ENCODE data around the gene MRPL27. TPM values are rescaled to one million over a fixed set of nuclear protein-coding genes. Genes with fewer than 3 reads are reported as not detected.

The MRPL27 gene
- 54.0 TPM for total RNA-seq
- 227 TPM for polyA plus RNA-seq (ENCODE audit: insufficient read depth, low read depth, low replicate concordance)
- long read RNA-seq, donor 1, transcript MRPL27-201 (4 exons, 716 nt): major isoform, 34 of 43 reads
- long read RNA-seq, donor 1, partial matches to known transcripts: 6 of 43 reads
- long read RNA-seq, donor 1, other reads (novel, unspliced or antisense): 0 of 43 reads
- long read RNA-seq, donor 2, transcript MRPL27-201 (4 exons, 716 nt): major isoform, 42 of 60 reads
- long read RNA-seq, donor 2, partial matches to known transcripts: 15 of 60 reads
- long read RNA-seq, donor 2, other reads (novel, unspliced or antisense): 0 of 60 reads
- long read RNA-seq, donor 3, transcript MRPL27-201 (4 exons, 716 nt): major isoform, 63 of 74 reads
- long read RNA-seq, donor 3, partial matches to known transcripts: 6 of 74 reads
- long read RNA-seq, donor 3, other reads (novel, unspliced or antisense): 0 of 74 reads
- long read RNA-seq, donor 4, transcript MRPL27-201 (4 exons, 716 nt): major isoform, 32 of 47 reads
- long read RNA-seq, donor 4, partial matches to known transcripts: 15 of 47 reads
- long read RNA-seq, donor 4, other reads (novel, unspliced or antisense): 0 of 47 reads
- long read RNA-seq, donor 5, partial matches to known transcripts: 0 of 3 reads
- long read RNA-seq, donor 5, other reads (novel, unspliced or antisense): 0 of 3 reads
- long read RNA-seq, donor 6, transcript MRPL27-201 (4 exons, 716 nt): major isoform, 131 of 168 reads
- long read RNA-seq, donor 6, partial matches to known transcripts: 37 of 168 reads
- long read RNA-seq, donor 6, other reads (novel, unspliced or antisense): 0 of 168 reads
- long read RNA-seq, donor 7, transcript MRPL27-201 (4 exons, 716 nt): major isoform, 28 of 36 reads
- long read RNA-seq, donor 7, partial matches to known transcripts: 3 of 36 reads
- long read RNA-seq, donor 7, other reads (novel, unspliced or antisense): 4 of 36 reads
- long read RNA-seq, donor 8, transcript MRPL27-202 (3 exons, 2,441 nt): minor isoform, 6 of 73 reads
- long read RNA-seq, donor 8, transcript MRPL27-201 (4 exons, 716 nt): major isoform, 45 of 73 reads
- long read RNA-seq, donor 8, partial matches to known transcripts: 18 of 73 reads
- long read RNA-seq, donor 8, other reads (novel, unspliced or antisense): 0 of 73 reads
- long read RNA-seq, donor 9, transcript MRPL27-201 (4 exons, 716 nt): major isoform, 38 of 58 reads
- long read RNA-seq, donor 9, partial matches to known transcripts: 20 of 58 reads
- long read RNA-seq, donor 9, other reads (novel, unspliced or antisense): 0 of 58 reads
- long read RNA-seq, donor 10, transcript MRPL27-202 (3 exons, 2,441 nt): minor isoform, 7 of 45 reads
- long read RNA-seq, donor 10, transcript MRPL27-201 (4 exons, 716 nt): major isoform, 31 of 45 reads
- long read RNA-seq, donor 10, partial matches to known transcripts: 6 of 45 reads
- long read RNA-seq, donor 10, other reads (novel, unspliced or antisense): 0 of 45 reads

DNA sequence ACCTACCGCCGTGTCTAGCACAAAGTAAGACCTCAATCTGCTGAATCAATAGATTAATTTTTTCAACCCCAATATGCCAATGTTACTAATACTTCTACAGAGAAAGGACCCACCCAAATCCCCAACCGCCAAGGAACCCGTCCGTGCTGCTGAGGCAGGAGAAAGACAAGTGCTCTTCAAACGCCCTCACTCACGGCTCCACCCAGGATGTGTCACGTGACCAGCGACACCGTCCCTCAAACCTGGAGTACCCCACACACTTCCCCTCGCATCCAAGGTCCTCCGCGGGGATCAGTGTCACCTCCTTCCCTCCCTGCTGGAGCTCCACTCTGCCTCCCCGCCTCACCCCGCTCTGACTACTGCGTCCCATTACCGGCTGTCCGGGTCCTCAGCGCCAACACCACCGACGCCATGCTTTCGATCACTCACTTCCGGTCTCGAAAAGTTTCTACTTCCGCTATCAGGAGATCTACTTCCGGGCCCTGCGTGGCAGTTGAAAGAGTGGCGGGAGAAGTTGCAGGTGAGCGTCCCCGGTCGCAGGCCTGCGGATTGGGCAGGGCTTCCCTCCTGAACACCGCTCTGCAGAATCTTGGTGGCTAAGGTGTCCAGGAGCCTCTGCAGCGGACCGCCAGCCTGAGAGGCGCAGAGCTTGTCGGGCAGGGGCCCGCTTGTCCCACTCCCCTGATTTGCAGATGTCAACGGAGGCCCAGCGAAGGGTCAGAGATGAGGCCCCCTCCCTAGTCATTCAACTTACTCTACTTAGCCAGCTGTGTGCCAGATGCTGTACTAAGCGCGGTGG is at the start of gene MRPL27, which contains the start of gene EME1:
Gene MRPL27 (minus strand): TSS at position 427 of the 799 bp plus-strand sequence. CDS start 14 bp downstream, at position 413.
Gene EME1 (plus strand): TSS at position 472 of the 799 bp plus-strand sequence. CDS start 1,980 bp downstream, outside the sequence.
- H3K4me1 ChIP-seq (ENCODE audit: control insufficient read depth in 2 of 3, insufficient read depth in 2 of 3, low read depth in 1 of 3, low read length in 3 of 3): peaks cover 0 to 6% (median 4%) of the 10 kb centered on the region in 3 donors
- DNase-seq: peak; percentile 90 to 97 (median 93)
- H3K27ac ChIP-seq (ENCODE audit: low read depth in 2 of 2, low read length in 2 of 2): peak within 1 kb of the TSS; percentile 92 to 98
- H3K4me3 ChIP-seq (ENCODE audit: low read length in 3 of 3): peak within 1 kb of the TSS; percentile 85 to 100 (median 99)
- peaks cover 5 to 26% (median 20%) of the 10 kb centered on the region in 3 donors for H3K36me3 ChIP-seq (ENCODE audit: control insufficient read depth in 2 of 3, insufficient read depth in 3 of 3, low read length in 3 of 3)
- peak within 1 kb of the TSS; percentile 77 to 98 (median 97) for H3K9ac ChIP-seq (ENCODE audit: low read length in 3 of 3)
- TF ChIP-seq, protein P1, sequence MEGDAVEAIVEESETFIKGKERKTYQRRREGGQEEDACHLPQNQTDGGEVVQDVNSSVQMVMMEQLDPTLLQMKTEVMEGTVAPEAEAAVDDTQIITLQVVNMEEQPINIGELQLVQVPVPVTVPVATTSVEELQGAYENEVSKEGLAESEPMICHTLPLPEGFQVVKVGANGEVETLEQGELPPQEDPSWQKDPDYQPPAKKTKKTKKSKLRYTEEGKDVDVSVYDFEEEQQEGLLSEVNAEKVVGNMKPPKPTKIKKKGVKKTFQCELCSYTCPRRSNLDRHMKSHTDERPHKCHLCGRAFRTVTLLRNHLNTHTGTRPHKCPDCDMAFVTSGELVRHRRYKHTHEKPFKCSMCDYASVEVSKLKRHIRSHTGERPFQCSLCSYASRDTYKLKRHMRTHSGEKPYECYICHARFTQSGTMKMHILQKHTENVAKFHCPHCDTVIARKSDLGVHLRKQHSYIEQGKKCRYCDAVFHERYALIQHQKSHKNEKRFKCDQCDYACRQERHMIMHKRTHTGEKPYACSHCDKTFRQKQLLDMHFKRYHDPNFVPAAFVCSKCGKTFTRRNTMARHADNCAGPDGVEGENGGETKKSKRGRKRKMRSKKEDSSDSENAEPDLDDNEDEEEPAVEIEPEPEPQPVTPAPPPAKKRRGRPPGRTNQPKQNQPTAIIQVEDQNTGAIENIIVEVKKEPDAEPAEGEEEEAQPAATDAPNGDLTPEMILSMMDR (IDR thresholded peaks at IDR 0.05; ENCODE audit: borderline replicate concordance, extremely low read depth, insufficient read depth): no peak
- H3K27me3 ChIP-seq (ENCODE audit: control insufficient read depth, insufficient read depth, low read length): no peaks in the 10 kb centered on the region
- FAIRE-seq: no peak
- intact Hi-C loops (cut with DNase I): no loop called here
- no peaks in the 10 kb centered on the region for H3K9me3 ChIP-seq (ENCODE audit: control insufficient read depth in 2 of 3, insufficient read depth in 1 of 3, low read length in 3 of 3)

- H3K4me1 ChIP-seq (ENCODE audit: control insufficient read depth in 2 of 3, insufficient read depth in 2 of 3, low read depth in 1 of 3, low read length in 3 of 3): peaks cover 0 to 16% (median 16%) of the 10 kb centered on the region in 3 donors
- H3K4me3 ChIP-seq (ENCODE audit: low read length in 3 of 3): no peak overlapping the region
- TF ChIP-seq, protein P1 (IDR thresholded peaks at IDR 0.05; ENCODE audit: borderline replicate concordance, extremely low read depth, insufficient read depth): no peak
- no peak for FAIRE-seq
- no peak overlapping the region for H3K27ac ChIP-seq (ENCODE audit: low read depth in 2 of 2, low read length in 2 of 2)
- H3K9me3 ChIP-seq (ENCODE audit: control insufficient read depth in 2 of 3, insufficient read depth in 1 of 3, low read length in 3 of 3): no peaks in the 10 kb centered on the region
- no peaks in the 10 kb centered on the region for H3K36me3 ChIP-seq (ENCODE audit: control insufficient read depth in 2 of 3, insufficient read depth in 3 of 3, low read length in 3 of 3)
- intact Hi-C loops (cut with DNase I): no loop called here
- no peaks in the 10 kb centered on the region for H3K27me3 ChIP-seq (ENCODE audit: control insufficient read depth, insufficient read depth, low read length)
- DNase-seq: no peak
- H3K9ac ChIP-seq (ENCODE audit: low read length in 3 of 3): no peak overlapping the region
Observed at GRCh38 chr17:50422738-50423137, 49.8 kb upstream of the MRPL27 start.

Measured in kidney (tissue), 22 donors.